HEK293 (cell line): Measurements from ENCODE around the gene METTL25B.

Source experiments
- BCL11A ChIP-seq: fragments of 450-650 bp; formaldehyde crosslinking; IDR thresholded peaks from 2 replicates; pipeline ENCODE4 v1.5.1; 2016; ENCODE audit warnings: low read depth, missing biosample characterization, missing genetic modification characterization
- GLIS1 ChIP-seq: fragments of 450-650 bp; formaldehyde crosslinking; IDR thresholded peaks from 2 replicates; pipeline ENCODE4 v1.5.1; 2016; ENCODE audit warnings: missing biosample characterization, missing genetic modification characterization
- MZF1 ChIP-seq: fragments of 450-650 bp; formaldehyde crosslinking; IDR thresholded peaks from 2 replicates; pipeline ENCODE4 v1.5.1; 2017; ENCODE audit warnings: missing biosample characterization, missing genetic modification characterization, borderline replicate concordance
- ZBTB49 ChIP-seq: fragments of 450-650 bp; formaldehyde crosslinking; IDR thresholded peaks from 2 replicates; pipeline ENCODE4 v1.5.1; 2016; ENCODE audit warnings: missing biosample characterization, missing genetic modification characterization, low read depth
- ZNF132 ChIP-seq: fragments of 450-650 bp; formaldehyde crosslinking; IDR thresholded peaks from 2 replicates; pipeline ENCODE4 v1.5.1; 2017; ENCODE audit warnings: missing biosample characterization, missing genetic modification characterization, borderline replicate concordance
- ZNF26 ChIP-seq: fragments of 450-650 bp; formaldehyde crosslinking; IDR thresholded peaks from 2 replicates; pipeline ENCODE4 v1.5.1; 2016; ENCODE audit warnings: missing biosample characterization, missing genetic modification characterization
- ZNF292 ChIP-seq: fragments of 450-650 bp; formaldehyde crosslinking; IDR thresholded peaks from 2 replicates; pipeline ENCODE4 v1.5.1; 2016; ENCODE audit warnings: low read depth, missing biosample characterization, missing genetic modification characterization, borderline replicate concordance
- ZNF311 ChIP-seq: fragments of 450-650 bp; formaldehyde crosslinking; IDR thresholded peaks from 2 replicates; pipeline ENCODE4 v1.5.1; 2017; ENCODE audit warnings: missing biosample characterization, missing genetic modification characterization, borderline replicate concordance
- ZNF514 ChIP-seq: fragments of 450-650 bp; formaldehyde crosslinking; IDR thresholded peaks from 2 replicates; pipeline ENCODE4 v1.5.1; 2016; ENCODE audit warnings: missing biosample characterization, missing genetic modification characterization
- ZNF521 ChIP-seq: fragments of 450-650 bp; formaldehyde crosslinking; IDR thresholded peaks from 2 replicates; pipeline ENCODE4 v1.5.1; 2017; ENCODE audit warnings: missing biosample characterization, mild to moderate bottlenecking, missing genetic modification characterization
- ZNF548 ChIP-seq: fragments of 450-650 bp; formaldehyde crosslinking; IDR thresholded peaks from 2 replicates; pipeline ENCODE4 v1.5.1; 2016; ENCODE audit warnings: missing biosample characterization, missing genetic modification characterization
- ZNF555 ChIP-seq: fragments of 450-650 bp; formaldehyde crosslinking; conservative IDR thresholded peaks from 2 replicates; pipeline ENCODE4 v1.5.1; 2017; ENCODE audit warnings: missing biosample characterization, mild to moderate bottlenecking, missing genetic modification characterization, inconsistent platforms
- ZNF629 ChIP-seq: fragments of 450-650 bp; formaldehyde crosslinking; IDR thresholded peaks from 2 replicates; pipeline ENCODE4 v1.5.1; 2017; ENCODE audit warnings: missing biosample characterization, missing genetic modification characterization
- ZNF791 ChIP-seq: fragments of 450-650 bp; formaldehyde crosslinking; IDR thresholded peaks from 2 replicates; pipeline ENCODE4 v1.5.1; 2016; ENCODE audit warnings: missing biosample characterization, missing genetic modification characterization
- ZSCAN16 ChIP-seq: fragments of 450-650 bp; formaldehyde crosslinking; IDR thresholded peaks from 2 replicates; pipeline ENCODE4 v1.5.1; 2016; ENCODE audit warnings: missing biosample characterization, missing genetic modification characterization
- ZXDB ChIP-seq: fragments of 450-650 bp; formaldehyde crosslinking; IDR thresholded peaks from 2 replicates; pipeline ENCODE4 v1.5.1; 2016; ENCODE audit warnings: missing biosample characterization, missing genetic modification characterization
- TF ChIP-seq, protein P1 (sequence below): fragments of 450-650 bp; formaldehyde crosslinking; conservative IDR thresholded peaks from 2 replicates; pipeline ENCODE4 v1.5.1; 2016; ENCODE audit warnings: low read depth, missing biosample characterization, missing genetic modification characterization
- TF ChIP-seq, protein P2 (sequence below): fragments of 450-650 bp; formaldehyde crosslinking; IDR thresholded peaks from 2 replicates; pipeline ENCODE4 v1.5.1; 2016; ENCODE audit warnings: missing biosample characterization, missing genetic modification characterization
- TF ChIP-seq, protein P3 (sequence below): fragments of 450-650 bp; formaldehyde crosslinking; IDR thresholded peaks from 2 replicates; pipeline ENCODE4 v1.5.1; 2017; ENCODE audit warnings: missing biosample characterization, missing genetic modification characterization
- TF ChIP-seq, protein P4 (sequence below): fragments of 450-650 bp; formaldehyde crosslinking; optimal IDR thresholded peaks from 2 replicates; pipeline ENCODE3; 2016; ENCODE audit warnings: missing biosample characterization, mild to moderate bottlenecking, missing genetic modification characterization
- TF ChIP-seq, protein P5 (sequence below): fragments of 450-650 bp; formaldehyde crosslinking; IDR thresholded peaks from 2 replicates; pipeline ENCODE4 v1.5.1; 2016; ENCODE audit warnings: missing biosample characterization, missing genetic modification characterization

Gene METTL25B

GRCh38 chr1:156767879-156768604 is 39.8 kb downstream of the METTL25B start (continued):
- TF ChIP-seq, protein P1, sequence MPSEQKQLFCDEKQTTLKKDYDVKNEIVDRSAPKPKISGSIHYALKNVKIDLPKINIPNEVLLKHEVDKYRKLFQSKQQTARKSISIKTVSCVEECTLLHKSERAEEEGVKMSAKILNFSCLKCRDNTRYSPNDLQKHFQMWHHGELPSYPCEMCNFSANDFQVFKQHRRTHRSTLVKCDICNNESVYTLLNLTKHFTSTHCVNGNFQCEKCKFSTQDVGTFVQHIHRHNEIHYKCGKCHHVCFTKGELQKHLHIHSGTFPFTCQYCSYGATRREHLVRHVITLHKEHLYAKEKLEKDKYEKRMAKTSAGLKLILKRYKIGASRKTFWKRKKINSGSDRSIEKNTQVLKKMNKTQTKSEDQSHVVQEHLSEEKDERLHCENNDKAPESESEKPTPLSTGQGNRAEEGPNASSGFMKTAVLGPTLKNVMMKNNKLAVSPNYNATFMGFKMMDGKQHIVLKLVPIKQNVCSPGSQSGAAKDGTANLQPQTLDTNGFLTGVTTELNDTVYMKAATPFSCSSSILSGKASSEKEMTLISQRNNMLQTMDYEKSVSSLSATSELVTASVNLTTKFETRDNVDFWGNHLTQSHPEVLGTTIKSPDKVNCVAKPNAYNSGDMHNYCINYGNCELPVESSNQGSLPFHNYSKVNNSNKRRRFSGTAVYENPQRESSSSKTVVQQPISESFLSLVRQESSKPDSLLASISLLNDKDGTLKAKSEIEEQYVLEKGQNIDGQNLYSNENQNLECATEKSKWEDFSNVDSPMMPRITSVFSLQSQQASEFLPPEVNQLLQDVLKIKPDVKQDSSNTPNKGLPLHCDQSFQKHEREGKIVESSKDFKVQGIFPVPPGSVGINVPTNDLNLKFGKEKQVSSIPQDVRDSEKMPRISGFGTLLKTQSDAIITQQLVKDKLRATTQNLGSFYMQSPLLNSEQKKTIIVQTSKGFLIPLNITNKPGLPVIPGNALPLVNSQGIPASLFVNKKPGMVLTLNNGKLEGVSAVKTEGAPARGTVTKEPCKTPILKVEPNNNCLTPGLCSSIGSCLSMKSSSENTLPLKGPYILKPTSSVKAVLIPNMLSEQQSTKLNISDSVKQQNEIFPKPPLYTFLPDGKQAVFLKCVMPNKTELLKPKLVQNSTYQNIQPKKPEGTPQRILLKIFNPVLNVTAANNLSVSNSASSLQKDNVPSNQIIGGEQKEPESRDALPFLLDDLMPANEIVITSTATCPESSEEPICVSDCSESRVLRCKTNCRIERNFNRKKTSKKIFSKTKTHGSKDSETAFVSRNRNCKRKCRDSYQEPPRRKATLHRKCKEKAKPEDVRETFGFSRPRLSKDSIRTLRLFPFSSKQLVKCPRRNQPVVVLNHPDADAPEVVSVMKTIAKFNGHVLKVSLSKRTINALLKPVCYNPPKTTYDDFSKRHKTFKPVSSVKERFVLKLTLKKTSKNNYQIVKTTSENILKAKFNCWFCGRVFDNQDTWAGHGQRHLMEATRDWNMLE (tag by site-specific recombination): no peak
- TF ChIP-seq, protein P2, sequence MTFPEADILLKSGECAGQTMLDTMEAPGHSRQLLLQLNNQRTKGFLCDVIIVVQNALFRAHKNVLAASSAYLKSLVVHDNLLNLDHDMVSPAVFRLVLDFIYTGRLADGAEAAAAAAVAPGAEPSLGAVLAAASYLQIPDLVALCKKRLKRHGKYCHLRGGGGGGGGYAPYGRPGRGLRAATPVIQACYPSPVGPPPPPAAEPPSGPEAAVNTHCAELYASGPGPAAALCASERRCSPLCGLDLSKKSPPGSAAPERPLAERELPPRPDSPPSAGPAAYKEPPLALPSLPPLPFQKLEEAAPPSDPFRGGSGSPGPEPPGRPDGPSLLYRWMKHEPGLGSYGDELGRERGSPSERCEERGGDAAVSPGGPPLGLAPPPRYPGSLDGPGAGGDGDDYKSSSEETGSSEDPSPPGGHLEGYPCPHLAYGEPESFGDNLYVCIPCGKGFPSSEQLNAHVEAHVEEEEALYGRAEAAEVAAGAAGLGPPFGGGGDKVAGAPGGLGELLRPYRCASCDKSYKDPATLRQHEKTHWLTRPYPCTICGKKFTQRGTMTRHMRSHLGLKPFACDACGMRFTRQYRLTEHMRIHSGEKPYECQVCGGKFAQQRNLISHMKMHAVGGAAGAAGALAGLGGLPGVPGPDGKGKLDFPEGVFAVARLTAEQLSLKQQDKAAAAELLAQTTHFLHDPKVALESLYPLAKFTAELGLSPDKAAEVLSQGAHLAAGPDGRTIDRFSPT: no peak
- TF ChIP-seq ZNF521 (tag by site-specific recombination) (no peak), GLIS1 (tag by site-specific recombination) (peak; percentile 11; the same call in 1 of the 2 replicates), ZNF555 (tag by site-specific recombination) (no peak), ZNF26 (tag by site-specific recombination) (no peak), ZXDB (tag by site-specific recombination) (no peak), BCL11A (tag by site-specific recombination) (no peak), ZSCAN16 (tag by site-specific recombination) (no peak), ZNF311 (tag by site-specific recombination) (no peak), ZNF292 (no peak), ZNF548 (tag by site-specific recombination) (no peak), ZBTB49 (no peak), ZNF629 (tag by site-specific recombination) (no peak), MZF1 (tag by site-specific recombination) (no peak), ZNF132 (tag by site-specific recombination) (no peak), ZNF514 (tag by site-specific recombination) (no peak), ZNF791 (tag by site-specific recombination) (no peak)
- TF ChIP-seq, protein P3, sequence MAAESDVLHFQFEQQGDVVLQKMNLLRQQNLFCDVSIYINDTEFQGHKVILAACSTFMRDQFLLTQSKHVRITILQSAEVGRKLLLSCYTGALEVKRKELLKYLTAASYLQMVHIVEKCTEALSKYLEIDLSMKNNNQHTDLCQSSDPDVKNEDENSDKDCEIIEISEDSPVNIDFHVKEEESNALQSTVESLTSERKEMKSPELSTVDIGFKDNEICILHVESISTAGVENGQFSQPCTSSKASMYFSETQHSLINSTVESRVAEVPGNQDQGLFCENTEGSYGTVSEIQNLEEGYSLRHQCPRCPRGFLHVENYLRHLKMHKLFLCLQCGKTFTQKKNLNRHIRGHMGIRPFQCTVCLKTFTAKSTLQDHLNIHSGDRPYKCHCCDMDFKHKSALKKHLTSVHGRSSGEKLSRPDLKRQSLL (tag by site-specific recombination): no peak
- TF ChIP-seq, protein P4, sequence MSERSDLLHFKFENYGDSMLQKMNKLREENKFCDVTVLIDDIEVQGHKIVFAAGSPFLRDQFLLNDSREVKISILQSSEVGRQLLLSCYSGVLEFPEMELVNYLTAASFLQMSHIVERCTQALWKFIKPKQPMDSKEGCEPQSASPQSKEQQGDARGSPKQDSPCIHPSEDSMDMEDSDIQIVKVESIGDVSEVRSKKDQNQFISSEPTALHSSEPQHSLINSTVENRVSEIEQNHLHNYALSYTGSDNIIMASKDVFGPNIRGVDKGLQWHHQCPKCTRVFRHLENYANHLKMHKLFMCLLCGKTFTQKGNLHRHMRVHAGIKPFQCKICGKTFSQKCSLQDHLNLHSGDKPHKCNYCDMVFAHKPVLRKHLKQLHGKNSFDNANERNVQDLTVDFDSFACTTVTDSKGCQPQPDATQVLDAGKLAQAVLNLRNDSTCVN (tag by site-specific recombination): no peak
- TF ChIP-seq, protein P5, sequence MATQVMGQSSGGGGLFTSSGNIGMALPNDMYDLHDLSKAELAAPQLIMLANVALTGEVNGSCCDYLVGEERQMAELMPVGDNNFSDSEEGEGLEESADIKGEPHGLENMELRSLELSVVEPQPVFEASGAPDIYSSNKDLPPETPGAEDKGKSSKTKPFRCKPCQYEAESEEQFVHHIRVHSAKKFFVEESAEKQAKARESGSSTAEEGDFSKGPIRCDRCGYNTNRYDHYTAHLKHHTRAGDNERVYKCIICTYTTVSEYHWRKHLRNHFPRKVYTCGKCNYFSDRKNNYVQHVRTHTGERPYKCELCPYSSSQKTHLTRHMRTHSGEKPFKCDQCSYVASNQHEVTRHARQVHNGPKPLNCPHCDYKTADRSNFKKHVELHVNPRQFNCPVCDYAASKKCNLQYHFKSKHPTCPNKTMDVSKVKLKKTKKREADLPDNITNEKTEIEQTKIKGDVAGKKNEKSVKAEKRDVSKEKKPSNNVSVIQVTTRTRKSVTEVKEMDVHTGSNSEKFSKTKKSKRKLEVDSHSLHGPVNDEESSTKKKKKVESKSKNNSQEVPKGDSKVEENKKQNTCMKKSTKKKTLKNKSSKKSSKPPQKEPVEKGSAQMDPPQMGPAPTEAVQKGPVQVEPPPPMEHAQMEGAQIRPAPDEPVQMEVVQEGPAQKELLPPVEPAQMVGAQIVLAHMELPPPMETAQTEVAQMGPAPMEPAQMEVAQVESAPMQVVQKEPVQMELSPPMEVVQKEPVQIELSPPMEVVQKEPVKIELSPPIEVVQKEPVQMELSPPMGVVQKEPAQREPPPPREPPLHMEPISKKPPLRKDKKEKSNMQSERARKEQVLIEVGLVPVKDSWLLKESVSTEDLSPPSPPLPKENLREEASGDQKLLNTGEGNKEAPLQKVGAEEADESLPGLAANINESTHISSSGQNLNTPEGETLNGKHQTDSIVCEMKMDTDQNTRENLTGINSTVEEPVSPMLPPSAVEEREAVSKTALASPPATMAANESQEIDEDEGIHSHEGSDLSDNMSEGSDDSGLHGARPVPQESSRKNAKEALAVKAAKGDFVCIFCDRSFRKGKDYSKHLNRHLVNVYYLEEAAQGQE (tag by site-specific recombination): 0 out of 2 replicates have a peak, but pooled peaks have one; percentile 2
